Natural killer cell (primary cell): ENCODE results near the gene EPHB2. TPM values are rescaled to one million over a fixed set of nuclear protein-coding genes. Genes with fewer than 3 reads are reported as not detected.

Experiments used
- ATAC-seq, 3 donors: fragments of 150-1000 bp in 2 of 3; fragments of 200-7000 bp in 1 of 3; cut with Tn5 transposase; 1 replicate in 1 of 3; 2 replicates in 2 of 3; pipeline ENCODE4 v1.10.0; 2021; ENCODE audit warnings: mild to moderate bottlenecking in 2 of 3, moderate library complexity in 2 of 3
- DNase-seq, 2 donors: peaks; one replicate each; pipeline versions ENCODE4 v3.0.0 to v3.0.0-alpha.2; 2013 to 2021; ENCODE audit warnings: mixed read lengths in 1 of 2
- H3K27ac ChIP-seq: one replicate; pipeline ENCODE4 v1.5.1; 2013; ENCODE audit warnings: mild to moderate bottlenecking, low read length
- H3K27me3 ChIP-seq: one replicate; pipeline ENCODE4 v1.6.1; 2013; ENCODE audit warnings: low read length; ENCODE audit not compliant: control insufficient read depth, insufficient read depth
- H3K36me3 ChIP-seq: one replicate; pipeline ENCODE4 v1.6.1; 2013; ENCODE audit warnings: low read length; ENCODE audit not compliant: control insufficient read depth, insufficient read depth
- H3K4me1 ChIP-seq: one replicate; pipeline ENCODE4 v1.6.1; 2013; ENCODE audit warnings: low read length; ENCODE audit not compliant: control insufficient read depth, insufficient read depth
- H3K4me3 ChIP-seq: one replicate; pipeline ENCODE4 v1.5.1; 2013; ENCODE audit warnings: low read length
- H3K9me3 ChIP-seq: one replicate; pipeline ENCODE4 v1.6.1; 2013; ENCODE audit warnings: low read length; ENCODE audit not compliant: control insufficient read depth, insufficient read depth
- H3K27ac Mint-ChIP-seq, 2 donors: one replicate each; pipeline ENCODE4 v1.8.0; 2022; ENCODE audit warnings: mild to moderate bottlenecking in 2 of 2, mixed read lengths in 2 of 2, moderate library complexity in 1 of 2
- H3K27me3 Mint-ChIP-seq, 2 donors: one replicate each; pipeline ENCODE4 v1.8.0; 2022; ENCODE audit warnings: low read depth in 2 of 2, mixed read lengths in 2 of 2
- H3K36me3 Mint-ChIP-seq: one replicate; pipeline ENCODE4 v1.8.0; 2022; ENCODE audit warnings: mixed read lengths
- H3K4me1 Mint-ChIP-seq, 2 donors: one replicate each; pipeline ENCODE4 v1.8.0; 2022; ENCODE audit warnings: mixed read lengths in 2 of 2
- H3K4me3 Mint-ChIP-seq: one replicate; pipeline ENCODE4 v1.8.0; 2022; ENCODE audit warnings: mild to moderate bottlenecking, moderate library complexity, mixed read lengths
- H3K9me3 Mint-ChIP-seq, 2 donors: one replicate each; pipeline ENCODE4 v1.8.0; 2022; ENCODE audit warnings: mixed read lengths in 2 of 2
- CTCF ChIP-seq: fragments of 200-600 bp; IDR thresholded peaks from one replicate; pipeline ENCODE4 v1.8.0; 2022; ENCODE audit warnings: antibody characterized with exemption
- WGBS: methylation state at CpG from one replicate; pipeline ENCODE4 v1.1.7; 2013; ENCODE audit warnings: missing lambda C conversion rate; ENCODE audit not compliant: insufficient coverage; 5-methylcytosine and 5-hydroxymethylcytosine counted together
- intact Hi-C: fragments of 100-400 bp; cut with micrococcal nuclease; formaldehyde crosslinking; loops from one replicate; pipeline ENCODE4 v1.14.2; 2022
- total RNA-seq, 4 donors: library from RNA; stranded (reverse); fragments of 120-200 nt in 1 of 4; gene quantifications; one replicate each; pipeline versions ENCODE4 v1.2.3 to v1.2.4, GENCODE V29; 2013 to 2022

The EPHB2 gene
- total RNA-seq, 3 donors from 2014 or later (not counting 1 experiment from before 2014, with no cell fraction given) = 0.14 to 0.23 TPM; not detected in 1

- Mint-ChIP-seq H3K4me1 (peaks cover 0 to 5% of the 10 kb centered on the region in 2 donors), H3K27me3 (peaks cover 5 to 7% of the 10 kb centered on the region in 2 donors), H3K4me3 (no peak overlapping the region), H3K9me3 (no peaks in the 10 kb centered on the region), H3K36me3 (no peaks in the 10 kb centered on the region), H3K27ac (no peak overlapping the region)
- TF ChIP-seq CTCF = no peak
- 90% methylated on average over 15 of the region's 15 CpGs for WGBS
- ATAC-seq (no peak), DNase-seq (no peak)
- intact Hi-C loops = no loop called here
- Histone ChIP-seq H3K4me3 (no peak overlapping the region), H3K9me3 (no peaks in the 10 kb centered on the region), H3K27me3 (no peaks in the 10 kb centered on the region), H3K27ac (no peak overlapping the region), H3K36me3 (no peaks in the 10 kb centered on the region), H3K4me1 (peaks cover 3% of the 10 kb centered on the region)
These were observed 145.3 kb downstream of the EPHB2 start for GRCh38 chr1:22855668-22856606.

- Histone ChIP-seq H3K4me3 (no peak overlapping the region), H3K9me3 (no peaks in the 10 kb centered on the region), H3K27me3 (no peaks in the 10 kb centered on the region), H3K27ac (no peak overlapping the region), H3K36me3 (no peaks in the 10 kb centered on the region), H3K4me1 (peaks cover 3% of the 10 kb centered on the region)
- no peak for ATAC-seq
- TF ChIP-seq CTCF = no peak
- Mint-ChIP-seq H3K27ac (no peak overlapping the region), H3K36me3 (no peaks in the 10 kb centered on the region), H3K4me1 (no peaks in the 10 kb centered on the region), H3K27me3 (peaks cover 0 to 2% of the 10 kb centered on the region in 2 donors), H3K9me3 (no peaks in the 10 kb centered on the region), H3K4me3 (no peak overlapping the region)
- no peak for DNase-seq
- intact Hi-C loops = no loop called here
- WGBS = 86% methylated on average over 6 of the region's 7 CpGs
These were observed 147.0 kb downstream of the EPHB2 start for GRCh38 chr1:22857661-22858060.

DNA sequence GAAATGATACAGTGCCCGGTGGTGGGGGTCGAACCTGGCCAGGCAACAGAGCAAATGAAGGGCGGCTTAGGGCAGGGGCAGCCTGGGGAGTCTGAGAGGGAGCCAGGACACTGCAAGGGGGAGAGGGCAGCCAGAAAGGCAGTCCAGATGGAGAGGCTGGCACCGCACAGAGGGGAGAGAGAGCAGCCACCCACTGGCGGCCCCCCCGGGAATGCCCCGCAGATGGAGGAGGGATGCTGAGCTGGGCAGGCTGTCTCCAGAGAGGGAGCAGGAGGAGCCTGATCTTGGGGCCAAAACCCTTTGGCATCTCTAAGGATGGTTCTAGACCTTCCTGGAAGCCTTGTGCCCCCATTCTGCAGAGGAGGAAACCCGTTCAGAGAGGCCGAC lies 149.8 kb downstream of the EPHB2 start:
- 93% methylated on average over 9 of the region's 9 CpGs for WGBS
- no peaks in the 10 kb centered on the region for H3K9me3 ChIP-seq
- no peak for DNase-seq
- H3K27me3 ChIP-seq = no peaks in the 10 kb centered on the region
- no peak for TF ChIP-seq CTCF
- H3K27ac Mint-ChIP-seq = no peak overlapping the region
- no peaks in the 10 kb centered on the region for H3K9me3 Mint-ChIP-seq
- H3K4me3 Mint-ChIP-seq = no peak overlapping the region
- H3K36me3 Mint-ChIP-seq = no peaks in the 10 kb centered on the region
- ATAC-seq = no peak
- peaks cover 0 to 2% of the 10 kb centered on the region in 2 donors for H3K27me3 Mint-ChIP-seq
- no peak overlapping the region for H3K4me3 ChIP-seq
- no peaks in the 10 kb centered on the region for H3K4me1 Mint-ChIP-seq
- intact Hi-C loops = no loop called here
- H3K4me1 ChIP-seq = no peaks in the 10 kb centered on the region
- H3K36me3 ChIP-seq = no peaks in the 10 kb centered on the region
- H3K27ac ChIP-seq = no peak overlapping the region
